Mesodermal cell (in vitro differentiated cells): Measurements from ENCODE around the gene ENOPH1. TPM values are rescaled to one million over a fixed set of nuclear protein-coding genes. Genes with fewer than 3 reads are reported as not detected.
"Not testable (repeated sequence)": the region's sequence is repeated elsewhere in the genome, so short reads cannot be mapped to it uniquely, and the experiment has no call there.

ENCODE experiments used
- H3K27ac ChIP-seq: 2 replicates; pipeline ENCODE4 v1.7.0; 2013; ENCODE audit warnings: mild to moderate bottlenecking, low read depth, low read length, moderate library complexity; ENCODE audit not compliant: severe bottlenecking
- H3K36me3 ChIP-seq: 2 replicates; pipeline ENCODE4 v1.7.1; 2013; ENCODE audit warnings: mild to moderate bottlenecking, low read length, moderate library complexity; ENCODE audit not compliant: control insufficient read depth, insufficient read depth
- H3K4me1 ChIP-seq: one replicate; pipeline ENCODE4 v1.7.1; 2013; ENCODE audit warnings: mild to moderate bottlenecking, low read length; ENCODE audit not compliant: insufficient read depth, control insufficient read depth, poor library complexity, severe bottlenecking
- H3K4me3 ChIP-seq: 2 replicates; pipeline ENCODE4 v1.7.0; 2013; ENCODE audit warnings: low read length, control low read depth, mild to moderate bottlenecking; ENCODE audit not compliant: insufficient read depth, poor library complexity, severe bottlenecking; ENCODE audit errors: extremely low read depth
- H3K9me3 ChIP-seq: 2 replicates; pipeline ENCODE4 v1.7.1; 2013; ENCODE audit warnings: mild to moderate bottlenecking, low read length, moderate library complexity; ENCODE audit not compliant: control insufficient read depth
- WGBS, 2 experiments: methylation state at CpG; one replicate each; pipeline ENCODE4 v1.1.5; 2013; ENCODE audit warnings: missing lambda C conversion rate in 2 of 2; ENCODE audit not compliant: insufficient coverage in 2 of 2; 5-methylcytosine and 5-hydroxymethylcytosine counted together
- polyA plus RNA-seq, 2 experiments: library from polyadenylated mRNA; stranded (reverse); fragments of 50-300 nt; gene quantifications; one replicate each; pipeline ENCODE4 v1.2.3, GENCODE V29; 2013

ENOPH1 gene
- 41.4 TPM for polyA plus RNA-seq (2013, experiment 1 of 2)
- 40.2 TPM for polyA plus RNA-seq (2013, experiment 2 of 2)

GRCh38 chr4:82430193-82430963 lies at the start of gene ENOPH1, which contains the start of gene HNRNPDL:
Gene ENOPH1 (plus strand): TSS chr4:82430590. CDS start chr4:82430830, 240 bp downstream.
Gene HNRNPDL (minus strand): TSS chr4:82430462. CDS start chr4:82429690, 772 bp downstream.
- 0% methylated on average over 44 to 61 of the region's 83 CpGs for WGBS, 2 experiments
- H3K4me3 ChIP-seq, result peak within 1 kb of the TSS; percentile 90
- peaks cover 47% of the 10 kb centered on the region for H3K36me3 ChIP-seq
- no peaks in the 10 kb centered on the region for H3K9me3 ChIP-seq
- peak within 1 kb of the TSS; percentile 99 for H3K27ac ChIP-seq
- H3K4me1 ChIP-seq, result peaks cover 8% of the 10 kb centered on the region

GRCh38 chr4:82380831-82381230 lies 49.6 kb upstream of the ENOPH1 start:
- Histone ChIP-seq H3K9me3 (peaks cover 3% of the 10 kb centered on the region), H3K4me1 (no peaks in the 10 kb centered on the region), H3K27ac (no peak overlapping the region), H3K4me3 (no peak overlapping the region), H3K36me3 (peaks cover 6% of the 10 kb centered on the region)
- 90 to 94% methylated on average over 3 of the region's 4 CpGs for WGBS, 2 experiments

GRCh38 chr4:82381235-82381634 lies 49.2 kb upstream of the ENOPH1 start:
- no peak overlapping the region for H3K4me3 ChIP-seq
- H3K4me1 ChIP-seq, result no peaks in the 10 kb centered on the region
- H3K9me3 ChIP-seq, result peaks cover 3% of the 10 kb centered on the region
- H3K36me3 ChIP-seq, result peaks cover 6% of the 10 kb centered on the region
- H3K27ac ChIP-seq, result no peak overlapping the region
- 89 to 100% methylated on average over 2 of the region's 3 CpGs for WGBS, 2 experiments

GRCh38 chr4:82381661-82382296 lies 48.6 kb upstream of the ENOPH1 start:
- H3K4me3 ChIP-seq, result no peak overlapping the region
- peaks cover 3% of the 10 kb centered on the region for H3K9me3 ChIP-seq
- H3K4me1 ChIP-seq, result no peaks in the 10 kb centered on the region
- peaks cover 6% of the 10 kb centered on the region for H3K36me3 ChIP-seq
- H3K27ac ChIP-seq, result no peak overlapping the region
- WGBS, 2 experiments, result 80 to 93% methylated on average over 1 to 2 of the region's 2 CpGs

- WGBS, 2 experiments, result 94 to 100% methylated on average over 1 to 2 of the region's 2 CpGs
- Histone ChIP-seq H3K4me3 (no peak overlapping the region), H3K9me3 (peaks cover 3% of the 10 kb centered on the region)
Measured at GRCh38 chr4:82382751-82383150, 47.6 kb upstream of the ENOPH1 start.

GRCh38 chr4:82386312-82386711 lies 44.1 kb upstream of the ENOPH1 start:
- not testable (repeated sequence) for H3K4me1 ChIP-seq, H3K27ac ChIP-seq, H3K9me3 ChIP-seq, H3K4me3 ChIP-seq, H3K36me3 ChIP-seq
- WGBS, 2 experiments, result 100% methylated on average over 2 of the region's 8 CpGs; no CpG with 5 or more reads in 1 of the 2 experiments

More at GRCh38 chr4:82382751-82383150, 47.6 kb upstream of the ENOPH1 start:
- Histone ChIP-seq H3K36me3 (no peaks in the 10 kb centered on the region), H3K4me1 (no peaks in the 10 kb centered on the region), H3K27ac (no peak overlapping the region)

GRCh38 chr4:82388405-82388804 lies 42.0 kb upstream of the ENOPH1 start:
- Histone ChIP-seq H3K36me3 (no peaks in the 10 kb centered on the region), H3K4me3 (no peak overlapping the region), H3K4me1 (no peaks in the 10 kb centered on the region), H3K27ac (no peak overlapping the region), H3K9me3 (no peaks in the 10 kb centered on the region)
- 80% methylated on average over 1 of the region's 1 CpG; no CpG with 5 or more reads in 1 of the 2 experiments for WGBS, 2 experiments

GRCh38 chr4:82390061-82390460 lies 40.3 kb upstream of the ENOPH1 start:
- WGBS, 2 experiments, result 88 to 94% methylated on average over 8 to 9 of the region's 9 CpGs
- not testable (repeated sequence) for H3K4me1 ChIP-seq

GRCh38 chr4:82394896-82395295 lies 35.5 kb upstream of the ENOPH1 start:
- Histone ChIP-seq H3K27ac (no peak overlapping the region), H3K4me3 (no peak overlapping the region), H3K9me3 (no peaks in the 10 kb centered on the region), H3K4me1 (no peaks in the 10 kb centered on the region), H3K36me3 (no peaks in the 10 kb centered on the region)
- 85 to 100% methylated on average over 2 of the region's 3 CpGs for WGBS, 2 experiments

More at GRCh38 chr4:82390061-82390460, 40.3 kb upstream of the ENOPH1 start:
- H3K27ac ChIP-seq, H3K4me3 ChIP-seq, H3K9me3 ChIP-seq, H3K36me3 ChIP-seq: not testable (repeated sequence)

GRCh38 chr4:82397527-82397926 lies 32.9 kb upstream of the ENOPH1 start:
- no peaks in the 10 kb centered on the region for H3K9me3 ChIP-seq
- H3K4me1 ChIP-seq, result no peaks in the 10 kb centered on the region
- H3K4me3 ChIP-seq, result no peak overlapping the region
- H3K36me3 ChIP-seq, result no peaks in the 10 kb centered on the region
- H3K27ac ChIP-seq, result no peak overlapping the region
- WGBS, 2 experiments, result 97 to 100% methylated on average over 2 to 3 of the region's 3 CpGs

- no peaks in the 10 kb centered on the region for H3K4me1 ChIP-seq
- no CpG with 5 or more reads among the region's 1 CpG for WGBS, 2 experiments
- H3K27ac ChIP-seq, result no peak overlapping the region
- H3K36me3 ChIP-seq, result no peaks in the 10 kb centered on the region
- H3K4me3 ChIP-seq, result no peak overlapping the region
- no peaks in the 10 kb centered on the region for H3K9me3 ChIP-seq
Measured at GRCh38 chr4:82398263-82398662, 32.1 kb upstream of the ENOPH1 start.
